Mammary epithelial cell (primary cell): ENCODE data around the gene CCSER2.

Source experiments
- EZH2 ChIP-seq: IDR thresholded peaks from 2 replicates; pipeline ENCODE4 v1.6.1; 2012; ENCODE audit warnings: low read length, inconsistent platforms, borderline replicate concordance
- TF ChIP-seq, protein P1 (sequence below), 2 donors: IDR thresholded peaks in 1 of 2; conservative IDR thresholded peaks in 1 of 2; 2 replicates each; pipeline ENCODE4 v1.5.1; 2011 to 2012; ENCODE audit warnings: inconsistent platforms in 2 of 2, low read length in 2 of 2, mild to moderate bottlenecking in 2 of 2, control low read depth in 1 of 2, low read depth in 1 of 2; ENCODE audit not compliant: insufficient read depth in 1 of 2; ENCODE audit errors: extremely low read depth in 1 of 2

DNA sequence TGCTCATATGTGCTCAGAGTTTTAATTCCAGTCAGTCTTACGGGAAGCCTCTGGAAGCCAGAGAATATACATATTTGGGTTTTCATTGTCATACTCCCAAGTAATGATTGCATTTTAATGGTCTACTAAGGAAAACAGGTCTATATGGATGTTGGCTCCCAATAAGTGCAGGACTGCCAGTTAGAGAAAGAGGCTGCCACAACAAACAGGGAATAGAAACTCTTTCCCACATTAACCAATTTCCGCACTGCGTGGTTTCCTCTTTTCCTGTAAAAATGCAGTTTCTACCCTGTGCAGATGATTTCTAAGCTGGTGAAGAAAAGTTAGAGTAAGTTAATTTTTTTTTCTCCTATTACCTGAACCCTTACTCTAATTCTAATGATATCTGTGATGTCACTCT is 78.2 kb downstream of the CCSER2 start:
- TF ChIP-seq, protein P1, sequence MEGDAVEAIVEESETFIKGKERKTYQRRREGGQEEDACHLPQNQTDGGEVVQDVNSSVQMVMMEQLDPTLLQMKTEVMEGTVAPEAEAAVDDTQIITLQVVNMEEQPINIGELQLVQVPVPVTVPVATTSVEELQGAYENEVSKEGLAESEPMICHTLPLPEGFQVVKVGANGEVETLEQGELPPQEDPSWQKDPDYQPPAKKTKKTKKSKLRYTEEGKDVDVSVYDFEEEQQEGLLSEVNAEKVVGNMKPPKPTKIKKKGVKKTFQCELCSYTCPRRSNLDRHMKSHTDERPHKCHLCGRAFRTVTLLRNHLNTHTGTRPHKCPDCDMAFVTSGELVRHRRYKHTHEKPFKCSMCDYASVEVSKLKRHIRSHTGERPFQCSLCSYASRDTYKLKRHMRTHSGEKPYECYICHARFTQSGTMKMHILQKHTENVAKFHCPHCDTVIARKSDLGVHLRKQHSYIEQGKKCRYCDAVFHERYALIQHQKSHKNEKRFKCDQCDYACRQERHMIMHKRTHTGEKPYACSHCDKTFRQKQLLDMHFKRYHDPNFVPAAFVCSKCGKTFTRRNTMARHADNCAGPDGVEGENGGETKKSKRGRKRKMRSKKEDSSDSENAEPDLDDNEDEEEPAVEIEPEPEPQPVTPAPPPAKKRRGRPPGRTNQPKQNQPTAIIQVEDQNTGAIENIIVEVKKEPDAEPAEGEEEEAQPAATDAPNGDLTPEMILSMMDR (conservative IDR thresholded peaks at IDR 0.05 in 1 of 2, IDR thresholded peaks at IDR 0.05 in 1 of 2; ENCODE audit: extremely low read depth in 1 of 2, insufficient read depth in 1 of 2, low read depth in 1 of 2, low read length in 2 of 2), result no peak
- TF ChIP-seq EZH2, result no peak
